HCEC 1CT (cell line): ENCODE results near the gene GABPB2.

Experiments
- DNase-seq: peaks from one replicate; pipeline ENCODE4 v3.0.0-alpha.2; 2017

GABPB2 gene

DNA sequence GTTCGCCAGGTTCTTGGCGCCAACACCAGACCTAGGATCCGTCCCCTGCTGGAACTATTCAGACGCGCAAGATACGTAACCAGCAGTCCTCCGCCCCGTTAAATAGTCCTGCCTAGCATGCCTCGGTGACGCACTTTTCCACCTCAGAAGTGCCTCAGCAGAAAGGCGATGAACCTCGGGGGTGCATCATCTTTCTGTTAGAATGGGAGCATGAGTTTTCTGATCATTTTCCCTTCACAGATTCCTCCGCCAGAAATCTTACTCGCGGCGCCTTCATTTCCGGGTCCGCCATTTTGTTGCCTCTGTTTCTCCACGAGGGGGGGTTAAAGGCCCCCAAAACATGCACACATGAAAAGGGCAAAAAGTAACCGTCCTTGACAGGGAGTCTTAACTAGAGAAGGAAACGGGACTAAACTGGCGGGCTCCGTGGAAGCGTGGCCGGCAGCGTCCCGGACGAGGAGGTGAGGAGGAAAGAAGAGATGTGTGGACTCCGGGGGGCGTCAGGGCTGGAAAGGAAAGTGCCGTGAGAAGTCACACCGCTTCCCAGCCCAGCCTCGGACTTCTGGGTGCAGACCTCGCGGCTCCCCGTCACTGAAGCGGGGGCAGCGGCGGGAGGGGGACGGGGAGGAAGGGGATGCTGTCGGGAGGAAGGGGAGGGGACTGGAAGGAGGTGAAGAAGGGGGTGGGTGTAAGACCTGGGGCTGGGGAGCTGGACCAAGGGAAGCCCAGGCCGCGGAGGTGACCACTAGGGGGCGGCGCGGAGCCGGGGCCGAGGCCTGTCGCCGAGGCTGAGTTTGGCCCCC lies at the start of gene GABPB2:
GABPB2 (plus strand) TSS at position 288 of the 803 bp plus-strand sequence. CDS start 17,429 bp downstream, outside the sequence.
- peak; percentile 96 for DNase-seq

GRCh38 chr1:151024540-151025146 lies 45.9 kb upstream of the GABPB2 start:
- DNase-seq: peak; percentile 60

DNA sequence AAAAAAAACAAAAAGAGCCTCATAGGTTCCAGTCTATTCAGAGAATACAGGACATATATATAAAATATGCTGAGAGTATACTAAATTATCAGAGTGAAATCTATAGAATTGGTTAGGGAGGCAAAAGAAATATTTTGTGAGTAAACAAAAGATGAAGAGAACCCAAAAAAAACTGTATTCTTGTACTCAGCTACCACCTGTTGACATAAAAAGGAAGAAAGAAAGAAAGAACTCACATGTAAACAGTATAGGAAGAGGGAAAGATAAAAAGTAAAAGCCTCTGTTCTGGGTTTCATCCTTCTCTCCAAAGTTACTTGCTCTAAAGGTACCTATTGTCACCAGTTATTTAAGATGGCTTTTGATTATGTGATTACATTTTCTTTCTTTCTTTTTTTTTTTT lies 44.1 kb upstream of the GABPB2 start:
- DNase-seq: no peak

DNA sequence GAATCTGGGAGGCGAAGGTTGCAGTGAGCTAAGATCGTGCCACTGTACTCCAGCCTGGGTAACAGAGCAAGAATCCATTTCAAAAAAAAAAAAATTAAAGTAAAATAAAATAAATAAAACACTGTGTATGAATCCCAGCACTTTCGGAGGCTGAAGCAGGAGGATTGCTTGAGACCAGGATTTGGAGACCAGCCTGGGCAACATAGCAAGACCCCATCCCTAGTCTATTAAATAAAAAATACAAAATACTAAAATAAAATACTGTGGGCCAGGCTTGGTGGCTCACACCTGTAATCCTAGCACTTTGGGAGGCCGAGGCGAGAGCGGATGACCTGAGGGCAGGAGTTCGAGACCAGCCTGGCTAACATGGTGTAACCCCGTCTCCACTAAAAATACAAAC lies 38.4 kb upstream of the GABPB2 start:
- DNase-seq: no peak

- DNase-seq: no peak
Measured at GRCh38 chr1:151035167-151035566, 35.4 kb upstream of the GABPB2 start.

DNA sequence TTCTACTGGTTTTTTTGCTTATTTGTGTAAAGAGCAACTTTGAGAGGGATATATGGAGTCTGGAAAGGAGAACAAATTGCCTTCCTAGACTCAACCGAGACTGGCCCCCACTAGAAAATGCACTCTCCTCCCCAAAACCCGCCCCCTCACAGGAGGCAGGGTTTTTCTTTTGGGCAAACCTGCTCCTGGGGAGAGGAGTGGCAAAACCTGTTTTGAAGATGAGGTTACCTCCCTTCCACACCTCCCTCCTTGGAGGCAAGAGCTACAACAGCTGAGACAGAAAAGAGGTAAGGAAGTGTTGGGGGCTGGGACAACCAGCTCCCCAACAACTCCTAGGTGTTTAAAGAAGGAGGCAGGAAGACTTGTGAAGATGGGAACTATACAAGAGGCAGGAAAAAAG lies 34.2 kb upstream of the GABPB2 start, which contains the start of gene BNIPL:
BNIPL (plus strand) TSS at position 231 of the 400 bp plus-strand sequence; CDS start at position 371, 140 bp downstream.
- DNase-seq: no peak

DNA sequence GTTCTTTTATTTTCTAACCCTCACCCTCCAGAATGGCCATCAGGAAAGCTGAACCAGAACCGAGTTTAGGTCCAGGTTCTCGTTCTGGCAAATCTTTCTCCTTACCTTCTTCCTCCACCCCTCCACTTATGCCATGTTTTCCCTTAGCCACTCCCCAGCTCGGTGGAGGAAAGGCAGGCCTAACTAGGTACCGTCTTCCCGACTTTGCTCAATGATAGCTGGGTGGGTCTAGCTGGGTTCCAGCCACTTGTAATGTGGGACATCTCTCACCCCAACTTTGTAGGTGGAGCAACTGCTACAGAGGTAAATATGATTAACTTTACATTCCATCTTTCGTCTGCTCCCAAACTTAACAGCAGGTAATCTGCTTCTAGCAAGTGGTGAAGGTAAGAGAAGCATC lies 33.5 kb upstream of the GABPB2 start:
- DNase-seq: no peak

GRCh38 chr1:151039521-151039920 lies 31.0 kb upstream of the GABPB2 start:
- DNase-seq: no peak

DNA sequence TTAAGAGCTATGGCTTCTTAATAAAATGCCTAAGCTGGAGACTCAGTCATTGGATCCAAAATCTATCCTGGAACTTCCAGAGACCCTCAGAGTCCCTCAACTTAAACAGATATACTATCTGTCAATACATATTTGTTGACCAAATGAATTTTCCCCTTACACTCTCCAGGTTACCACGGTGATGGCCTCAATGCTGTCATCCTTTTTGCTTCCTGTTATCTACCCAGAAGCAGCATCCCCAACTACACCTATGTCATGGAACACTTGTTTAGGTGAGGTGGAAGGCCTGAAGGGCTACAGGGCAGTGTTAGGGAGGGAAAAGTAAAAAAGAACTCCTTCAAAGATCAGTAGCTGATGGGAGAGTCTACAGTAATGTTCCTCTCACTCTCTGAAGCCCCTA lies 27.4 kb upstream of the GABPB2 start:
- DNase-seq: no peak

DNA sequence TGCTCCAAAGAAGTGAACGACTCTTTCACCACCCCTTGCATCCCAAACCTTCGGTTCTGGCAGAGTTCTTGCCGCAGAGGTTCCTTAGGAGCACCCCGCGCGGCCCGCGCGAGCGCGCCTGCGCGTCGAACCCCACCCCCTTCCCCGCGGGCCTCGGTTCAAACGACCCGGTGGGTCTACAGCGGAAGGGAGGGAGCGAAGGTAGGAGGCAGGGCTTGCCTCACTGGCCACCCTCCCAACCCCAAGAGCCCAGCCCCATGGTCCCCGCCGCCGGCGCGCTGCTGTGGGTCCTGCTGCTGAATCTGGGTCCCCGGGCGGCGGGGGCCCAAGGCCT lies 23.0 kb upstream of the GABPB2 start, which contains the start of gene C1orf56:
C1orf56 (plus strand) TSS at position 161 of the 334 bp plus-strand sequence; CDS start at position 258, 97 bp downstream.
- DNase-seq: peak; percentile 61

- peak; percentile 74 for DNase-seq
Measured at GRCh38 chr1:151047925-151048644, 22.5 kb upstream of the GABPB2 start.

GRCh38 chr1:151048645-151049032 lies 21.9 kb upstream of the GABPB2 start:
- no peak for DNase-seq

DNA sequence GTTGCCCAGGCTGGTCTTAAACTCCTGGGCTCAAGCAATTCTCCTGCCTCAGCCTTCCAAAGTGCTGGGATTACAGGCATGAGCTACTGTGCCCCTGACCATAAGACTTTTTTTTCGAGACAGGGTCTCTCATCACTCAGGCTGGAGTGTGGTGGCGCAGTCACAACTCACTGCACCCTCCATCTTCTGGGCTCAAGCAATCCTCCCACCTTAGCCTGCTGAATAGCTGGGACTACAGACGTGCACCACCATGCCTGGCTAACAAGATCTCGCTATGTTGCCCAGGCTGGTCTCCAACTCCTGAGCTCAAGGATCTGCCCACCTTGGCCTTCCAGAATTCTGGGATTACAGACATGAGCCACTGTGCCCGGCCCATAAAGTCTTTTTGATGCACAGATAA lies 21.1 kb upstream of the GABPB2 start:
- DNase-seq: no peak

DNA sequence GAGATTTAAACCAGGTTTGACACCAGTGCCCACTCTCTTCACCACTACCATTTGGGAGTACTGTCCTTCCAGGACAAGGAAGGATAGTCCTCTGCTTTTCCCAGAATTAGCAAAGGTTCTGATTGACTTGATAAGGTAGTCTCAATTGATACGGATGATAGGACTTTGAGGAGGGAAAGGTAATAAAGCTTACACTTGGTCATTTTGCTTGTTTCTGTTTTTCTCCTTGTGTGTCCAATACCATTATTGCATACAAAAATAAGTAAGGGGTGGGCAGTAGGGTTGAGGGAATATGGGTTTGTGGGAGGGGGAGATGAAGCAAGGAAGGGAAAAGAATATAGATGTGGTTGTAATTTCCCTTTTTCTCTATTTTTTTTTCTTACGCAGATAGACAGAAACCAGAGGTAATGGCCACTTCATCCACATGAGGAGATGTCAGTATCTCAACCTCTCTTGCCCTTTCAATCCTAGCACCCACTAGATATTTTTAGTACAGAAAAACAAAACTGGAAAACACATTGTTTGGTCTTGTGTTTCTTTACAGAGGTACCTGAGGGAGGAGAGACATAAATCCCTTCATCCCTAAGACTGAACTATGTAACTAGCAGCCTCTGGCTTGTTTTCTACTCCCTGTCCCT lies 20.4 kb upstream of the GABPB2 start:
- DNase-seq: no peak

GRCh38 chr1:151051356-151052009 lies 19.1 kb upstream of the GABPB2 start:
- no peak for DNase-seq

GRCh38 chr1:151054971-151055547 lies 15.5 kb upstream of the GABPB2 start:
- no peak for DNase-seq

DNA sequence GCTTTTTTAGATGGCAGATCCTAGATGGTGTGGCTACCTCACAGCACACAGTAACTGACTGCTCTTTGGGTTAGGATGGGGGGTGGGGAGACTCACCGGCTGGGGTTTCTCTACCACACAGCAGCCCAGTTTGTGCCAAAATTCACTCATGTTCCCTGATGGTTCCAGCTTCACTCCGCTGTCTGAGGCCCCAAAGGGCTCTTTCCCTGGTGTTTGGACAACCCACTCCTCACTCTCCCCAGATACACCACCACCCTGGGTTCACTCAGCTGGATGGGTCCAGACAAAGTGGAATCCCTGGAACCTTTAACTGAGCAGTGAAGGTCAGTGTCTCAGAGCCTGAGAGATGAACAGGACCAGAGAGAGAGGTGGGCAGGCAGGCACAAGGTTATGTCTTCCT lies 15.0 kb upstream of the GABPB2 start:
- no peak for DNase-seq

GRCh38 chr1:151056149-151056548 lies 14.4 kb upstream of the GABPB2 start:
- DNase-seq: no peak

- peak; percentile 19 for DNase-seq
Measured at GRCh38 chr1:151058692-151059091, 11.9 kb upstream of the GABPB2 start.

DNA sequence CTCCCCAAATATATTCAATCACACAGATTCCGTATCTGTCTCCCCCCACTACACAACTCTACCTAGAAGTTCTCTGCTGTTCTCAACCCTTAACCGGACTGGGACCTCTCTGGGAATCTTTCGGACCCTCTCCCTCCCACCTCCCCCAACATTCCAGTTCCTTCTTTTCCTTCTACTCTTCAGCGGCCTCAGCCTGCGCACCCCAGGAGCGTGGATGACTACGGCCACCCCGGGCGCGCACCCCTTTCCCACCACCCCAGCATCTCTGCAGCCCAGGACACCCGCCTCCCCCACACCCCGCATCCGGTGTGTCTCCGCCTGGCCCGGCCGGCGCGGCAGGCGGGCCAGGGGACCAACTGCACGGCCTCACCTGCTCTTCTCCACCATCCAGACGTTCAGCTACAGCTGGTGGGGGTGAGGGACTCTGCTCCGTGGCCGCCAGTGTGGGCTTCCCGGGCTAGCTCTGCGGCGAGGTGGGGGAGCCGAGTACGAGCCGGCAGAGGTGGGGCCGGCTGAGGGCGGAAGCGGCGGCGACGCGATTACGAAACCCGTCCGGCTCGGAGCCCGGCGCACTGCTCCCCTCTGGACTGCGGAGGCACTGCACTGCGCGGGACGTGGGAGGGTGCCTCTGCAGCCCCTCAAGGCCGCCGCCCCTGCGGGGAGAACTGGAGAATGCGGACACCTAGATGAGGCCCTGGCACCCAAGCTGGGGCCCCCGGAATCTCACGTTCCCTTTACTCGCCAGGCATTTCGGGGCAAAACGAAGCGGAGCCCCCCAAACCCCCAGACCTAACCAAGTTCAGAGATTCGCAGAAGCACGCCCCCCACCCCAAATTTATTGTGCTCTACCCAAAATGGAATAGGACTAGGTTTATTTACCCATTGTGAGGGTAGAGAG lies 11.2 kb upstream of the GABPB2 start, which contains the start of gene CDC42SE1:
CDC42SE1 (minus strand) TSS at position 514 of the 898 bp plus-strand sequence. CDS start 3,892 bp downstream, outside the sequence.
- DNase-seq: peak; percentile 77
